ENCODE data around the gene TFDP1. TPM values are rescaled to one million over a fixed set of nuclear protein-coding genes. Genes with fewer than 3 reads are reported as not detected.

Gene TFDP1
- total RNA-seq, 6 donors from 2014 or later: 23.2 to 45.2 (median 37.9) TPM

- H3K9me3 ChIP-seq: no peaks in the 10 kb centered on the region
- peaks cover 3 to 57% (median 19%) of the 10 kb centered on the region in 4 donors for H3K36me3 ChIP-seq
- ATAC-seq (ENCODE audit: low FRiP score in 2 of 2): no peak
- H3K27ac ChIP-seq: no peak overlapping the region
- TF ChIP-seq EP300 (IDR thresholded peaks at IDR 0.05): no peak
- TF ChIP-seq POLR2A (IDR thresholded peaks at IDR 0.05): no peak
- TF ChIP-seq CTCF (IDR thresholded peaks at IDR 0.05): no peak
- no peak for TF ChIP-seq POLR2AphosphoS5 (IDR thresholded peaks at IDR 0.05)
- H3K27me3 ChIP-seq: no peaks in the 10 kb centered on the region
- H3K4me1 ChIP-seq: peaks cover 2 to 8% (median 5%) of the 10 kb centered on the region in 4 donors
- 92 to 95% methylated on average over 9 of the region's 9 CpGs for WGBS, 2 donors
- H3K4me3 ChIP-seq: no peak overlapping the region
- no peak for DNase-seq
Measured at GRCh38 chr13:113550453-113550852, 34.1 kb upstream of the TFDP1 start.

- Histone ChIP-seq H3K27me3 (no peaks in the 10 kb centered on the region), H3K27ac (no peak overlapping the region), H3K36me3 (peaks cover 3 to 57% (median 19%) of the 10 kb centered on the region in 4 donors), H3K4me1 (peaks cover 0 to 5% (median under 1%) of the 10 kb centered on the region in 4 donors), H3K4me3 (no peak overlapping the region), H3K9me3 (no peaks in the 10 kb centered on the region)
- 76 to 78% methylated on average over 16 of the region's 16 CpGs for WGBS, 2 donors
- no peak for DNase-seq
- no peak for ATAC-seq (ENCODE audit: low FRiP score in 2 of 2)
- no peak for TF ChIP-seq POLR2A (IDR thresholded peaks at IDR 0.05)
- no peak for TF ChIP-seq EP300 (IDR thresholded peaks at IDR 0.05)
- TF ChIP-seq POLR2AphosphoS5 (IDR thresholded peaks at IDR 0.05): no peak
- no peak for TF ChIP-seq CTCF (IDR thresholded peaks at IDR 0.05)
Measured at GRCh38 chr13:113551081-113552000, 33.2 kb upstream of the TFDP1 start.

GRCh38 chr13:113552079-113552478 is 32.5 kb upstream of the TFDP1 start:
- DNase-seq: no peak

GRCh38 chr13:113552786-113553434 is 31.6 kb upstream of the TFDP1 start:
- no peak for TF ChIP-seq CTCF (IDR thresholded peaks at IDR 0.05)
- no peak for TF ChIP-seq EP300 (IDR thresholded peaks at IDR 0.05)
- no peak for TF ChIP-seq POLR2A (IDR thresholded peaks at IDR 0.05)
- no peak for TF ChIP-seq POLR2AphosphoS5 (IDR thresholded peaks at IDR 0.05)
- Histone ChIP-seq H3K4me1 (peaks cover 0 to 5% (median 0%) of the 10 kb centered on the region in 4 donors), H3K27ac (no peak overlapping the region), H3K9me3 (no peaks in the 10 kb centered on the region), H3K4me3 (no peak overlapping the region), H3K36me3 (peaks cover 3 to 50% (median 19%) of the 10 kb centered on the region in 4 donors), H3K27me3 (no peaks in the 10 kb centered on the region)
- DNase-seq (no peak), ATAC-seq (ENCODE audit: low FRiP score in 2 of 2) (no peak)
- 58 to 75% methylated on average over 16 of the region's 16 CpGs for WGBS, 2 donors

More at GRCh38 chr13:113552079-113552478, 32.5 kb upstream of the TFDP1 start:
- peaks cover 3 to 53% (median 19%) of the 10 kb centered on the region in 4 donors for H3K36me3 ChIP-seq
- H3K4me1 ChIP-seq: peaks cover 0 to 5% (median 0%) of the 10 kb centered on the region in 4 donors
- TF ChIP-seq CTCF (IDR thresholded peaks at IDR 0.05) (no peak), POLR2A (IDR thresholded peaks at IDR 0.05) (no peak), EP300 (IDR thresholded peaks at IDR 0.05) (no peak), POLR2AphosphoS5 (IDR thresholded peaks at IDR 0.05) (no peak)
- no peak overlapping the region for H3K27ac ChIP-seq
- 93 to 95% methylated on average over 11 of the region's 11 CpGs for WGBS, 2 donors
- ATAC-seq (ENCODE audit: low FRiP score in 2 of 2): no peak
- no peak overlapping the region for H3K4me3 ChIP-seq
- H3K9me3 ChIP-seq: no peaks in the 10 kb centered on the region
- no peaks in the 10 kb centered on the region for H3K27me3 ChIP-seq
